Right hindlimb (tissue), 1 donor: Measurements from ENCODE around the gene ATP6V1F.
A peak's percentile ranks its signal among the peaks of the same experiment; 100 is the strongest.

ENCODE experiments used
- DNase-seq: peaks from one replicate; pipeline ENCODE4 v3.0.0-alpha.2; 2018

Gene ATP6V1F

DNA sequence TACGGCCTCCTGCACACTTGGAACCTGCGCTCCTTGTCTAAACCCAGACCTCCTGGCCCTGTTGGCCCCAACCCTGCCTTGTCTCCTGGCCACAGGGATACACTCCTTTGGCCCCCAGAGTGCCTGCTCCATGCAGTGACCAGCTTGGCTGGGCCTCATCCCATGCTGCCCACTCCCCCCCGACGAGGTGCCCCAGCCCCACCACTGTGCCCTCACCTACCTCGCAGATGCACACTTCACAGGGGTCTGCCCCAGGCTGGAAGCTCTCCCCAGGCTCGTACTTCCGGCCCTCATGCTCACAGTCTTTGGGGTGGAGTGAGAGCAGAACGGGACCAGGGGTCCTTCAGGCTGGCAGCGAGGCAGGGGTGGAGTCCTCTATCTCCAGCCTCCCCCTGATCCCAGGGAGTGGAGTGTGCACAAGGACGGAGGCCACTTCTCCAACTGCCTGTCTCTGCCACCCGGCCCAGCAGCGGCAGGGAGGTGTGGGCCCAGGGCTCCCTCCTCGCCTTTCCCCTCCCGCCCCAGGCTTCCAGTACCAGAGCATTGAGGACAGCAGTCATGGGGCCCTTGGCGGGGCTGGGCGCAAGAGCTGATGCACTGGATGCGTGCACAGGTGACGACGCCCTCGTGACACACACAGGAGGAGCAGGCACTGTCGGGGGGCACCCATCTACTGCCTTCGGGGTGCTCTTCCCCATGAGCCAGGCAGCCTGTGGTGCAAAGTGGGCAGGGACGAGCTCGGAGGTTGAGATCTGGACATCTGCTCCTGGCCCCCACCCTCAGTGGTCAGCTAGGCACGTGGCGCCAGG is 22.1 kb downstream of the ATP6V1F start:
- peak; percentile 19 for DNase-seq

DNA sequence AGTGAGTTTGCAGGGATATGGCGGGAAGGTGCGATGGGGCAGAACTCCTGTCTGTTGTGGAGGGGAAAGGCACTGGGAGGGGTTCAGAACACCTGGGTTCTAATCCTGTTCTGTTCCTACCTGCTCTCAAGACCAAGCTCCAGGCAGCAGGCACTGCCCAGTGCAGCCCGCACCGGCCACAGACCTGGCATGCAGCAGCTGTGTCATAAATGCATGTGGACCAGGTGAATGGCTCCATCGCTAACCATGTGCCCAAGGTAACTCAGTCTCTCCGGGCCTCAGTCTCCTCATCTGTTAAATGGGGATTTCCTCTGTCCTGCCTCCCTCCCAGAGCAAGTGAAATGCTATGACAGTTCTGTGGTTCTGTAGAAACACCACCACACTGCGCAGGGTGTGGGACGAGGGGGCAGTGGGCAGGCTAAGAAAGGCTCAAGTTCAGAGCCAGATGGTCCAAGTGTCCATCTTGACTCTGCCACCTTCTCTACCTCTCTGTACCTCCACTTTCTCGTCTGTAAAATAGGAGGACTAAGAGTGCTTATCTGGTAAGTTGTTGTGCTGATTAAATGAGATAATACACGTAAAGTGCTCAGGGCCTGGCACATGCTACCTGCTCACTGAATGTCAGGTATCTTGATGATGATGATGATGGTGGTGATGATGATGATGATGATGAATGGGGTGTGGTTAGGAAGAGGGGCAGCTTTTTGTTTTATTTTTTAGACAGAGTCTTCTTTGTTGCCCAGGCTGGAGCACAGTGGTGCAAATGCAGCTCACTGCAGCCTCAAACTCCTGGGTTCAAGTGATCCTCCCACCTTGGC is 22.9 kb downstream of the ATP6V1F start:
- DNase-seq = no peak

GRCh38 chr7:128886391-128887168 is 23.9 kb downstream of the ATP6V1F start:
- peak; percentile 15 for DNase-seq

- DNase-seq = peak; percentile 16
These were observed 24.7 kb downstream of the ATP6V1F start for GRCh38 chr7:128887169-128888038.

GRCh38 chr7:128888039-128888755 is 25.5 kb downstream of the ATP6V1F start:
- DNase-seq = no peak

DNA sequence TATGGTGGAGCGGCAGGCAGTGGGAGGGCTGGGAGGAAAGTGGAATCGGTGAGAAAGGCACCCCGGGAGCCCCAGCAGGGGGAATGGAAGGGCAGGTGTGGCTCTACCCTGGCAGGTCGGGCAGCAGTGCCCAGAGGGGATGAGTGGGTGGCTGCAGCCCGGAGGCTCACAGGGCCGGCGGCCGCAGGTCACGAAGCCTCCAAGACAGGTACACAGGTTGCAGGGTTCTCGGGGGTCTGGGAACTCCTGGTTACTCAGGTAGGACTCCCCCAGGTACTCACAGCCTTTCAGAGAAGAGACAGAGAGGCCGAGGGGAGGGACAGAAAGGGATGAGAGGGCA is 26.1 kb downstream of the ATP6V1F start:
- DNase-seq = no peak

- peak; percentile 9 for DNase-seq
These were observed 26.5 kb downstream of the ATP6V1F start for GRCh38 chr7:128889121-128889520.

DNA sequence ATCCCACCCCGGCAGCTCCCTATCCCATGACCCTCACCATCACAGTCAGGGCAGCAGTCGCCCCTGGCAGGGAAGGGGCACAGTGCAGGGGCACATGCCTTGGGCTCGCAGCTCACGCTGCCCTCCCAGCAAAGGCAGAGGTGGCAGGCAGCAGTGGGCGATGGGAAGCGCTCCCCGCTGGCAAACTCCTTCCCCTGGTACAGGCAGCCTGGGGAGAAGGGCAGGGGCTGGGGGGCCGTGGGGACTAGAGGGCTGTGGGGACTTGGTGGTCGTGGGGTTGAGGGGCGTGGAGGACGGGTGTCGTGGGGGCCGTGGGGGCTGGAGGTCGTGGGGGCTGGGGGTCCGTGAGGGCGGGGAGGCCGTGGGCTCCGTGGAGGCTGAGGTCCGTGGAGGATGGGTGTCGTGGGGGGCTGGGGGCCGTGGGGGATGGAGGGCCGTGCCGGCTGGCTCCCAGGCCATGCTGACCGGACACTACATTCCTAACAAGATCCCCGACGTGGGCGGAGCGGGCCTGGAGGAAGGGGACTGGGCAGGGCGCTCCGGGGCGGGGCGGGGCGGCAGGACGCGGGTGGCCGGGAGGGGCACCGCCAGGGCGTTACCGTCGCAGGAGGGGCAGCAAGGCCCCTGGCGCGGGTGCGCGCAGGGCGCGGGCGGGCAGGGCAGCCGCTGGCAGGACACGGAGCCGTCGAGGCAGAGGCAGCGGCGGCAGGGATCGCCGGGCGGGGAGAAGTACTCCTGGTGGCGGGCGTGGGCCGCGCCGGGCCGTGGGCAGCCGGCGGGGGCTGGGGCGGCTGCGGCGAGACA is 27.9 kb downstream of the ATP6V1F start:
- peak; percentile 19 for DNase-seq

DNA sequence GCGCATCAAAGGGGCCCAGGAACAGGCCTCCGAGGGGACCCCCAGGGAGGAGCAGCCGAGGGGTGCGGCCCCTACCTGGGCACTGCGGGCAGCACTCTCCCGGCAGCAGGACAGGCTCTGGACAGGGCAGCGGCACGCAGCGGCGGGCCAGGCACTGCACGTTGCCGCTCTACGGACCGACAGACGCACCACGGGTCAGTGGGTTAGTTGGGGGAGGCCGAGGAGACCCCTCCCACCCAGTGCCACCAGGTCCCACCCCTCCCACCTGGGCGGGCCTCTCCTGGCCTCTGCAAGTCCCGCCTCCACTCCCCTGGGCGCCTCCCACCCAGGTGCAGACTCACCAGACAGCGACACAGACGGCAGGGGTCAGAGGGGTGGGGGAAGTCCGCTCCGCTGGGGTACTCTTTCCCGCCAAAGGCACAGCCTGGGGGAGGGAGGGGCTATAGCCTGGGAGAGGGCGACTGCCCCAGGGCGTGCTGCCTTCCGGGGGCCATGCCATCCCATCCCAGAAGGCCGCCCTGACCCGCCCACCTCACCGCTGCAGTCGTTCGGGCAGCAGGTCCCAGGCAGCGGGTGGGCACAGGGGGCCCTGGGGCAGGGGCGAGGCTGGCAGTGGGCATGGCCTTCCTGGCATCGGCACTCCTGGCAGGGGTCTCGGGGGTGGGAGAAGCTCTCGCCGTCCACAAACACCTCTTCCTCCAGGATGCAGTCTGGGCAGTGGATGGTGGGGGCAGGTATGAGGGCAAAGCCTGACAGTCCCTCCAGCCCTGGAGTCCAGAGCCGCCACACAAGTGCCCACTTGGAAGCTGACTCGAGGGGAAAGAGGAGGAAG is 28.7 kb downstream of the ATP6V1F start:
- DNase-seq = peak; percentile 22

GRCh38 chr7:128891942-128892269 is 29.2 kb downstream of the ATP6V1F start:
- no peak for DNase-seq

DNA sequence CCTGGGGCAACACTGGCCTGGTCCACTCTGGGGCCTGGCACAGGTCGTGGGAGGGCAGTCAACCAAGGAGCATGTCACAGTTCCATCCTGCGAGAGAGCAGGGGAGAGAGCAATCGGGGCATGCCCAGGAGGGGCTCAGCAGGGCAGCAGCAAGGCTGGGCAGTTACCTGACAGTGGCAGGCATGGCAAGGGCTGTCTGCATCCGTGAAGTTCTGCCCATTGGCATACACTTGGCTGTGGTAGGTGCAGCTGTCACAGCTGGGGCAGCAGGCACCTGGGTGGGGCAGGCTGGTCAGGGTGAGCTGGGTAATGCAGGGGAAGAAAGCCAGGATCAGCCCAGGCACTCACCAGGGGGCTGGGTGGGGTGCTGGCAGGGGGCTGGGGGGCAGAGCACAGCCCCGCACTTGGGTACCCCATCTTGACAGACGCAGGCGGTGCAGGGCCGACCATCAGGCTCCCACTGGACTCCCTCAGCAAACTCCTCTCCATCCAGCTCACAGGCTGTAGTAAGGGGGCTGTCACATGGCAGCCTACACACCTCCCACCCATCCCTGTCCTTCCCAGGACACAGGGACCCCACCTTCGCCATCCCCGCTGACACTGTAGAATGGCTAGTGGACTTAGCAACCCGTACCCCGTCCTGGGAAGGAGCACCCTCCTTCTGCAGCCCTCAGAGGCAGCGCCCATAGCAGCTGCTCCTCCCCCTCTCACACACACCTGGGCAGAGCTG is 30.0 kb downstream of the ATP6V1F start:
- no peak for DNase-seq

DNA sequence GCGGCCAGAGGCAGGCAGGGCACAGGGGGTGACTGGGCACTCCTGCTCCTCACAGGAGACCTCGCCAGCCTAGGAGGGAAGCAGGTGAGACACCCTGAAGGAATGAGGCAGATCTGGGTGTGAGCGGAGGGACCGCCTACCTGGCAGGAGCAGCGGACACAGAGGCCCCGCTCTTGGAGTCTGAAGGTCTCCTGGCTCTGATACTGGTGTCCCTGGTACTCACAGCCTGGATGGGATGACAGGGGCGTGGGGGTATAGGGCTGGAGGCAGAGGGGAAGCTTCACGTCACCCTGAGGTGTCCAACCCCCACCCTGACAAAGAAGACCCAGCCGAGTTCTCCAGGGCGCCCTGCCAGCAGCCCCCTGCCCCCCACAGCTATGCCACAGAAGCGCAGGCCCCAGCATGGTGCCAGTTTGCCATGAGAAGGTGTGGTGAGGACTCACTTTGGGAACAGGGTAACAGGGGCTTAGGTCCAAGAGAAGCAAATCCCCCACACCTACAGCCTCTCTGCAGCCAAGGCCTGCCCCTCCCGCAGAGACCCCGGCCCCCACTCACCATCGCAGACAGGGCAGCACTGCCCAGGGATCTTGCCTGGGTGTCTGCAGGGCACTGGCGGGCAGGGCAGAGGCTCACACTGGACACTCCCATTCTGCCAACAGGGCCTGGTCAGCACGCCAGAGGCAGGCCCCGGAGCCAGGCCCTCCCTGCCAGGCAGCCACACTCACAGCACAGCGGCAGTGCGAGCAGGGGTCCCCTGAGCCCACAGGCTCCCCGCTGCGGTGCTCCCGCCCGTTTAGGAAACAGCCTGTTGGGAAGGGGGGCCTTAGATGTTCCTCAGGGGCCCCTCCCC is 30.8 kb downstream of the ATP6V1F start:
- no peak for DNase-seq

- DNase-seq = no peak
These were observed 31.4 kb downstream of the ATP6V1F start for GRCh38 chr7:128894101-128894440.

DNA sequence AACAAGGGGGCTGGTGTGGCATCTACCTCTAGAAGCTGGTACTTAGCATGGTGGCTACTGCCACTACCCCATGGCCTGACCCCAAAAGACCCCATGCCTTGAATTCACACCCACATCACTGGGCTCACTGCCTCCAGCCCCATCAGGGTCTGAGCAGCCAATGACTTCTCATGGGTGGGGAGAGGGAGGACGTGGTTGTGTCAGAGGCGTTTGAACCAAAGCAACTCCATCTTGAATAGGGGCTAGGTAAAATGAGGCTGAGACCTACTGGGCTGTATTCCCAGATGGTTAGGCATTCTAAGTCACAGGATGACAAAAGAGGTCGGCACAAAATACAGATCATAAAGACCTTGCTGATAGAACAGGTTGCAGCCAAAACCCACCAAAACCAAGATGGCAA is 32.7 kb downstream of the ATP6V1F start:
- no peak for DNase-seq

DNA sequence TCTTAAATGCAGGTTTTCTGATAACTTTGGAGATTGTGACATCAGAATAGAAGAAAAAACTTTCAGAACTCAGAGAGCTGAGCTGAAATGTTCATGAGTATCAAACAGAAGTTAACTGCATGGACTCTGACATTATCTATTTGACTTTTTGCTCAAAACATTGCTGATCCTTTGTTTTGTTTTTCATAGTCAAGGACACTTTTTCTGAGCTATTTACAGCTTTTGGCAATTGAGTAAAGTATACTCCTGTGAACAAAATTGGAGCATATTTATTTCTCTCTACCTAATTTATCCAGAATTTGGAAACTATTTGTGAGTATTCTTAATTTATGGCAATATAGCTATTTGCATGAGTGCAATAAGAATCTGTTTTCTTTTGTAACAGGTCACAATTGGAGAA is 36.7 kb downstream of the ATP6V1F start:
- DNase-seq = no peak

DNA sequence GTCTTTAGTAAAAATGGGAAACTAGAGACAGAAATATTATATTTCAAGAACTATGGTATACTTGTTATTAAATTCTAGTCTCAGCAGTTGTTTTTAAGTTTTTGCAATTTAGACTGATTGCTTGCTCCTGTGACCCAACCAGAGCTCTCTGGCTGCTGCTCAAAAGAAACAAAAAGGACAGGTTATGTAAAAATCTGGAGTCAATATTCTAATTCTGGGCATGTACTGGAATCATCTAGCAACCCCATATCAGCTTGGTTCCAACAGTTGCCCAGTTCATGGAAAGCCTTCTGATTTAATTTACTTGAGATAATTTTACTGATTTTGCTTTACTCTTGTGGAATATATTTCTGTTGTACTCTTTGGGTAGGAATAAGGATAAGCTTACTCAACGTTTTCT is 37.6 kb downstream of the ATP6V1F start:
- DNase-seq = no peak

DNA sequence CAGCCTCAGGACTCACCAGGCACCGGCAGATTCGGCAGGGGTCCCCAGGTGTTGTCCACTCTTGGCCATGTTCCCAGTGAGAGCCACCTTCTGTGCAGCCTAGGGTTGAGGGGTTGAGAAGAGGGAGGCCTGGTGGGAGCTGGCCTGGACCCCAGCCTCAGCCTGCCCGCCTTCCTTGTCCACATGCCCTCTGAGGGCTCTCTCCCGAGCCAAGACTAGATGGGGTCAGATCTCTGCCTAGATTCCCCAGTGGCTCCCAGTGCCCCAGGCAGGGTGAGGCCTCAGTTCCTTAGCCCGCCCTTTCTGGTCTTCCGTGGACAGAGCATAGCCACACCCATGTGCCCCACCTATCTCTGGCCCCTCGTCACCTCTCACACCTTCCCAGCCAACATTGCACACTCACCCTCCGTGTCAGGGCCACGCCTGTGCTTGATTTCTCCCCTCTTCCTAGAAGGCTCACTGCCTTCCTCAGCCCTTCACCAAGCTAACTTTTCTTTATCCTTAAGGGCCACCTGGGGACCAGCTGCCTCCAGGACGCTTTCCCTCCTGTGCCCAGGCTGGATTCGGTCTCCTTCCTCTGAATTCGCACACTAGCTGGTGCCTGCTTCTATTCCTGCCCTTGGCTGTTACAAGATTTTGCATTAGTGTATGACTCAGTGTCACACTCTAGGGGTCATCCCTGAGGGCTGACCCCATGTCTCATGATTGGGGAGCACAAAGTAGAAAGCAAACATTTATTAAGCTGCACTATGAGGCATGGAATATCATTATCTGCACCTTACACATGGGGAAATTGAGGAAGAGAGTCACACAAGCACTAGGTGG is 40.3 kb downstream of the ATP6V1F start:
- DNase-seq = no peak
